GM12878 (cell line): ENCODE measurements around the gene DPP6.

Experiments used
- CEBPB ChIP-seq, 2 experiments: fragments of 150-350 bp in 1 of 2; IDR thresholded peaks; 2 replicates each; pipeline ENCODE4 v1.6.1; 2012 to 2014; ENCODE audit warnings: low read depth in 2 of 2, low read length in 2 of 2, borderline replicate concordance in 1 of 2, inconsistent platforms in 1 of 2
- MAX ChIP-seq: IDR thresholded peaks from 2 replicates; pipeline ENCODE4 v1.6.1; 2012; ENCODE audit warnings: low read depth, low read length, improper control_type of control experiment
- MLLT1 ChIP-seq: fragments of 450-650 bp; IDR thresholded peaks from 2 replicates; pipeline ENCODE4 v1.6.1; 2016; ENCODE audit warnings: mild to moderate bottlenecking
- POLR2AphosphoS5 ChIP-seq: IDR thresholded peaks from 2 replicates; pipeline ENCODE4 v1.6.1; 2011; ENCODE audit warnings: mild to moderate bottlenecking, low read length, inconsistent platforms

GRCh38 chr7:154682003-154682402 is 629.8 kb downstream of the DPP6 start:
- TF ChIP-seq MAX (no peak), CEBPB (IDR thresholded peaks at IDR 0.05; ENCODE audit: borderline replicate concordance in 1 of 2, low read depth in 2 of 2, low read length in 2 of 2) (no peak), POLR2AphosphoS5 (no peak), MLLT1 (no peak)
